COLO829 (cell line): ENCODE measurements around the gene TNRC6C.

Experiments used
- DNase-seq: peaks from one replicate; pipeline ENCODE4 v3.0.0; 2012; ENCODE audit warnings: low spot score

The TNRC6C gene

DNA sequence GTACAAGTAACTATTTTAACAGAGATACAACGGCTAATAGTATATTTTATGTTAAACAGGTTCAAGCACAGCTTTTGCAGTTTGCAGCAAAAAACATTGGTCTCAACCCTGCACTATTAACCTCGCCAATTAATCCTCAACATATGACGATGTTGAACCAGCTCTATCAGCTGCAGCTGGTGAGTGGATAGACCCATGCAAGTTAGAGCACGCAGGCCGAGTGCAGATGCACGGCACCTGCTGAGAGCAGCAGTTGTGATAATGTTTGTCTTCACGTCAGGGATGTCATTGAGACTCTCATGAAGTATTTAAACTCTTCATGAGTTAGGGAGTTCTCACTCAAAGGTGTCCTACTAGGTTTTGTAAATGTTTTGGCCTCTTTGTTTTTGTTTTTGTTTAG is 124.5 kb downstream of the TNRC6C start:
- no peak for DNase-seq

DNA sequence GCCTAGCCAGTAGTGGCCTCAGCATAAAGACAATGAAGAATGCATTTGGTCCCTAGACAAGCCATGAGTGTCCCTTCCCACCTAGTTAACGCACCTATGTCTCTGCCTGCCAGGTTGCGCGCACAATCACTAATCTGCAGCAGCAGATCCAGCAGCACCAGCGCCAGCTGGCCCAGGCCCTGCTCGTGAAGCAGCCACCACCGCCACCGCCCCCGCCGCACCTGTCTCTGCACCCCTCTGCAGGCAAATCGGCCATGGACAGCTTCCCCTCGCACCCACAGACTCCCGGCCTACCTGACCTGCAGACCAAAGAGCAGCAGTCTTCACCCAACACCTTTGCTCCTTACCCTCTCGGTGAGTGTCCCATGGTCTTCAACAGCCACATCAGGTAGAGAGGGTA is 128.2 kb downstream of the TNRC6C start:
- no peak for DNase-seq

DNA sequence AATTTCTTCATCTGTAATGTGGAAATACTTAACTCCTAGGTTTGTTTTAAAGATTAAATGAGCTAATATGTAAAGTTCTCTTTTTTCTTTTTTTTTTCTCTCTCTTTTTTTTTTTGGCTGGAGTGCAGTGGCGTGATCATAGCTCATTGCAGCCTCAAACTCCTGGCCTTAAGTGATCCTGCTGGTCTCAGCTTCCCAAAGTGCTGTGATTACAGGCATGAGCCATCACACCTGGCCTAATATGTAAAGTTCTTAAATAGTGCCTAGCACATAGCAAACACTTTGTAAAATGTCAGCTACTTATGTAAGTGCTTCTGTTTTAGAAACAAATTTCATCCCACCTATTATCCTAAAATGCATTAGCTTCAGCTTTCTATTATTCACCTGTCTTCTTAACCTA is 130.0 kb downstream of the TNRC6C start:
- no peak for DNase-seq

DNA sequence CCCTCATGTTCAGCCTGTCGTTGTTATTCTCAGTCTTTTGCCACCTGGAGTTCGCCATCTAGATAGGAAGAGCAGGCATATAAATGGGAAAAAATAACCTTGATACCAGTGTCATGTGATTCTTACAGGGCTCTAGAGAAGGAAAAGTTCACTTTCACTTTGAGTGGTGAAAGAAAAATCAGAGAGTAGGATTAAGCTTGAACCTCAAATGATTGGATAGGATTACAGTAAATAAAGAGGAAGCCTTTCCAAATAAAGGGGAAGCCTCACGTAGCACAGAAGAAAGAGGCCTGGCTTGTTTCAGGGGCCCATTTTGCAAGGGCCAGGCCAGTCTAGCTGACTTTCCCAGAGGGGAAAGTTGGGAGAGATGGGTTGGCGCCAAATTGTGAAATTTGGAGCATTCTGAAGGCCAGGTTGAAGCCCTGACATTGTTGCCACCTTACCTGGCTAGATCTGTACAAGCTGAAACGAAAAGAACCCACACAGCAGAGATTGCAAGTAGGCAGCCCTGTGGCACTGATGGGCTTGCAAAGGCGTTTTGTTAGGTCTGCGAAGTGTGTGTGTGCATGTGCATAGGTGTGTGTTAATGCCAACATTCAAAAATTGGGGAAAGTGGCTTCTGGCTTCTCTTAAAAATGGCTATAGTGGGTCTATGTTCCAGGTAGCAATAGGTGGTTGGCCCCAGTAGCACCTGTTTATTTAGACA is 131.2 kb downstream of the TNRC6C start:
- no peak for DNase-seq

DNA sequence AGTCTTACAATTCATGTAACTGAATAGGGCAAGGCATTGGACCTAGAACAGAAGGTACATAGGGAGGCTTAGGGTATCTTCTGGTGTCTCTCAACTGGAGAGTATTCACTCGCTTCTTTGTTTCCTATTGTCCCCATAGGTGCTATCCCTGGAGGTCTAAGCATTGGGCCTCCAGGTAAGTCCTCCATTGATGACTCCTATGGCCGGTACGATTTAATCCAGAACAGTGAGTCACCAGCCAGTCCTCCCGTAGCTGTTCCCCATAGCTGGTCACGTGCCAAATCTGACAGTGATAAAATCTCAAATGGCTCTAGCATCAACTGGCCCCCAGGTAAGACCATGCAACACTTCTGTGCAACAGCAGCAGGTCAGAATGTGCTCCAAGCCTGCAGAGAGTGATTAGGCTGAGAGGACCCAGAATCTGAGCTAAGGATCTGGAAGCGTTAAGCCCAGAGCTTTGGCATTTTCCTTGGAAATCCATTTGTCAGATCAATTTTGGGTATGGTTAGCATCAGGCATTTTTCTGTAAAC is 134.4 kb downstream of the TNRC6C start:
- no peak for DNase-seq

DNA sequence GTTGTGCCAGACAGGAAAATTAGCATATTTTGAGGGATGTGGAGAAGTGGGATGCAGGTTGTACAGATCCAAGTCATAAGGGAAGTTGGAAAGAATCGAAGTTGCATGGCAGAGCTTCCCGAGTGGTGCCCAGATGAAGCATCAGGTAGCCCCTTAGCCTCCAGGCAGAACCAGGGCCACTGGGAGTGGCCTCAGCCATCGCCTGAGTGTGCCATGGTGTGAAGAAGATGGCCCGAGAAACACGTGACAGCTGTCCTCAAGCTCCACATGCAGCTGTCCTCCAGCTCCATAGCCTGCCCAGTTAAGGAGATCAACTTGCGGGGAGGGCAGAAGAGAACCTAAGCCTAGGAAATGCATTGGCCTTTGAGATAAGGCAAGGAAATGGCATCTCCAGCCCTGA is 136.5 kb downstream of the TNRC6C start:
- DNase-seq = no peak

DNA sequence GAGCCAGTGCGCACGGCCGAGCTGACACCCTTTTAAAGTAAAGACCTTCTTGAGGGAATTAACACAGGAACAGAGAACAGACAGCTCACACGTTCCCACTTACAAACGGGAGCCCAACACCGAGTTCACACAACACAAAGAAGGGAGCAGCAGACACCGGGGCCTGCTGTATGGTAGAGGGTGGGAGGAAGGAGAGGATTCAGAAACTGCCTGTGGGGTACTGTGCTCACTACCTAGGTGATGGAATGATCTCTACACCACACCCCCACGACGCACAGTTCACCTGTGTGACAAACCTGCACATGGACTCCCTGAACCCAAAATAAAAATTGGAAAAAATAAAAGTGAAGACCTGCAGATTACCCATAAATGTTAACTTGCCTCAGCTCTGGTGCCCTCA is 137.6 kb downstream of the TNRC6C start:
- no peak for DNase-seq

DNA sequence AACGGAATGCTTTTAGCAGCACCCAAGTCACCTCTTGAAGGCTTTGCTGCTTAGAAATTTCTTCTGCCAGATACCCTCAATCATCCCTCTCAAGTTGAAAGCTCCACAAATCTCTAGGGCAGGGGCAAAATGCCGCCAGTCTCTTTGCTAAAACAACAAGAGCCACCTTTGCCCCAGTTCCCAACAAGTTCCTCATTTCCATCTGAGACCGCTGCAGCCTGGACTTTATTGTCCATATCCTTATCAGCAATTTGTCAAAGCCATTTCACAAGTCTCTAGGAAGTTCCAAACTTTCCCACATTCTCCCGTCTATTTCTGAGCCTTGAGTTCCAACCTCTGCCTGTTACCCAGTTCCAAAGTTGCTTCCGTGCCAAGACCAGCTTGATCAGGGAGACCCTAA is 142.6 kb downstream of the TNRC6C start:
- DNase-seq = no peak

DNA sequence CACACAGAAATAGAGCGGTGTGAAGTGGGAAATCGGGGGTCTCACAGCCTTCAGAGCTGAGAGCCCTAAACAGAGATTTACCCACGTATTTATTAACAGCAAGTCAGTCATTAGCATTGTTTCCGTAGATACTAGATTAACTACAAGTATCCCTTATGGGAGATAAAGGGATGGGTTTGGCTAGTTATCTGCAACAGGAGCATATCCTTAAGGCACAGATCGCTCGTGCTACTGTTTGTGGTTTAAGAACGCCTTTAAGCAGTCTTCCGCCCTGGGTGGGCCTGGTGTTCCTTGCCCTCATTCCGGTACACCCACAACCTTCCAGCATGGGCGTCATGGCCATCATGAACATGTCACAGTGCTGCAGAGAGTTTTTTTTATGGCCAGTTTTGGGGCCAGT is 143.0 kb downstream of the TNRC6C start:
- DNase-seq = no peak

DNA sequence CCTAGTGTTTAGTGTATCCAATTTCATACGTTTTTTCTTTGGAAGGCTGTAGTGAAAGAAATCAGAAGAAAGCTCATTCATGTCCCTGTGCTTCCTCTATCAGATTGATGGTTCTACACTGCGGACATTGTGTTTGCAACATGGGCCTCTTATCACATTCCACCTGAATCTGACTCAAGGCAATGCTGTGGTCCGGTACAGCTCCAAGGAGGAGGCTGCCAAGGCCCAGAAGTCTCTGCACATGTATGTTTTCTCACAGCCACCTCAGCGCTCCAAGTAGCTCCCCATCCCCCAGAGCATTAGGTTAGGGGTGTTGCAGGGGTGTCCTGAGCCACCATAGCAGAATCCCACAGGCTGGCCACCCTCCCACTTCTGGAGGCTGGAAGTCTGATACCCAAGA is 144.8 kb downstream of the TNRC6C start:
- no peak for DNase-seq

DNA sequence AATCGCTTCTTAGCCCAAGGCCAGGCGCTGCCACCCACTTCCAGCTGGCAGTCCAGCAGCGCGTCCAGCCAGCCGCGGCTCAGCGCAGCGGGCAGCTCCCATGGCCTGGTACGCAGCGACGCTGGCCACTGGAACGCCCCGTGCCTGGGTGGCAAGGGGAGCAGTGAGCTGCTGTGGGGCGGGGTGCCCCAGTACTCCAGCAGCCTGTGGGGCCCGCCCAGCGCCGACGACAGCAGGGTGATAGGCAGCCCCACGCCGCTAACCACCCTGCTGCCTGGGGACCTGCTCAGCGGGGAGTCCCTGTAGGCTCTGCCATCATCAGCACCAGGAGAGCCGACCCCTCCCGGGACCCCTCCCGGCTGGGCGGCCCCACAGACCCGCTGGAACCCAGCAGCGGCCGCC is 146.0 kb downstream of the TNRC6C start:
- no peak for DNase-seq

DNA sequence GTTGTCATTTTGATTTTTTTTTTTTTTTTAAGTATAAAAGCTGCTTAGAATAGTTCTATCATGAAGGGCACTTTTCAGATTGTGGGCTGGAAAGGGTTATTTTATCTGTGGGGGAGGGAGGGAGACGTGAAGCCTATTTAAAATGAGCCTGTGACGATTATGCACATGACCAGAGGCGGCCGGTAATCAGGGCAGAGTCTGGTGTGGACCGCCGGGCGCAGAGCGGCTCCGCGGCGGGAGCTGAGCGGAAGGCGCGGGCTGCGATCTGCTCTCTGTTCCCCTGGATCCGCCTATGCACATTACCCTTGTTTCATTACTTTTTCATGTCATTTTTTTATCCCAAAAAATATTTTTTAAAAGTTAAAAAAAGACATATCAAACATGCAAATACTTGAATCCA is 146.6 kb downstream of the TNRC6C start:
- peak; percentile 62 for DNase-seq

DNA sequence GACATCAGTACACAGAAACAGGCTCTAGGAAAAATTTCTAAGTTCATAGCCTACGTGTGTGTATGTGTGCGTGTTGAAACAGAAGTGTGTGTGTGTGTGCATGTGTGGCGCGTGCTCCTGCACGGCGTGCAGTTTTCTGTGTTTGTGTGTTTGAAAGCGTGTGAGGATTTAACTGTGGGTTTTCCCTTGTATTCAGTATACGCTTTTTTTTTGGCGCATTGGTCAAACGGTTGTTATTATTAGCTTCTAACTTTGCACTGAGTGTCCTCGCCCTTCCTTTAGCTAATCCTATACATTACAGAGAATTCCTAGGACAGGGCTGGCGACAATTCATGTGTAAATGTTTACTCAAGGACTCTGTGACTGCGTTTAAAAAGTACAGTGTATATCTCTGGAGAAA is 147.0 kb downstream of the TNRC6C start:
- DNase-seq = no peak

DNA sequence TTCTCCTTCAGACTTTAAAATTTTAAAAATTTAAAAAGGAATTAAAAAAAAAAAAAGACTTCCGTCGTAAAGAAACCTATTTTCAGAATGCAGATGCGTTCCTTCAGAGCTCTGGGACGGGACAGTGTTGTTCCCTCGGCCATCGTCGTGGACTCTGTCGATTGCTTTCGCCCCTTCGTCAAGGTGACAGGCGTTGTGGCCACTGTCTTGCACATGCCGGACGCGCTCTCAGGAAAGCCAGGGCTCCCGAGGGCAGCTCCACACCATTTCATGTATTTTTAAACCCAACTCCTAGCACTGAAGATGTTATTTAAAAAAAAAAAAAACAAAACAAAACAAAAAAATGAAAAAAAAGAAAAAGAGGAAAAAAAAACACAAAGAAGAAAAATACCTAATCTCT is 147.7 kb downstream of the TNRC6C start:
- DNase-seq = no peak

DNA sequence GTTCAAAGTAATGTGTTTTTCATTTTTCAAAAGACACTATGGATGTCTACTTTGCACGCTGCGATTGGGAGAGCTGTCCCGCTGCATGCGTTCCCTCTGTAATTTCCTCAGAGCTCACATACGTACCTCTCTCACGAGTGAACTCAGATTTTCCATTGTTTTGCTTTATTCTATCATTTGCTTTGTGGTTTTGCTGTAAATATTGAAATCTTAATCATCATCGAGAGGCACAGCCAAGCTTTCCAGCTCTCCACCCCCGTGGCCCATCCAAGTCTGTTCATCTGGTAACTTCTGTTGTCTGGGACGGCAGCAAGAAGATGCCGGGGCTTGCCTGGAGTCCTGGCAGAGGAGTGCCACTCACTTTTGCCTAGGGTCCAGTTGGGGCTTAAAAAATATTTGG is 149.0 kb downstream of the TNRC6C start:
- DNase-seq = no peak

DNA sequence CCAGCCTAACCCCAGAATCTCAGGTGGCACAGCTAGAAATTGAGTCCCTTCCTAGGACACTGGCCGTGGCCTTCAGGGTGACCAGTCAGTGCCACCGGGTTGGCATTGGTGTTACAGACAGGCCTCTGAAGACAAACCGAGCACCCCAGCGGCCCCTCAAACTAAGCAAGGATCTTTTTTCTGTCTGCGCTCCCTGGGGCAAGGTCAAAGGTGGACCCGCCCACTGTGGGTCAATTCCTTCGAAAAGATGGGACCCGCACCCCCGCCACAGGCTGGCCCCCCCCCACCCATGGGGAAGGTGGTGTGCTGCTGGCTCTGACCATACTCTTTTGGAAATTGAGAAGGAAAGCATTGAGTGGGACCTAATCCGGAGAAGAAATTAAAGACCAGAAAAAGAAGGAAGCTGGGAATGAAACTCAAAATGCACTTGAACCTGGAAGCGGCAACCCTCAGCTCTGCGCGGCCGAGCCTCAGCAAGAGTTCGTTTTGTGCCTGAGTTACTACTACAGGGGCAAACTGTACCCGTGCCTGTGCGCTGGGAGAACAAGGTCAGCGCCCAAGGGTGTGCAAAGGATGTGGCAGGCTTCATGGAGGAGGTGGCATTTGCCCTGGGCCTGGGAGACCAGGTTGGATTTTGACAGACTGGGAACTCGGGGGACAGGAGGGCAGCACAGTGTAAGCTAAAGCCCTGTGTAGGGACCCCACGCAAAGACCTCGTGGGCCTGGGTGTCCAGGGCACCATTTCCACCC is 149.6 kb downstream of the TNRC6C start:
- no peak for DNase-seq

DNA sequence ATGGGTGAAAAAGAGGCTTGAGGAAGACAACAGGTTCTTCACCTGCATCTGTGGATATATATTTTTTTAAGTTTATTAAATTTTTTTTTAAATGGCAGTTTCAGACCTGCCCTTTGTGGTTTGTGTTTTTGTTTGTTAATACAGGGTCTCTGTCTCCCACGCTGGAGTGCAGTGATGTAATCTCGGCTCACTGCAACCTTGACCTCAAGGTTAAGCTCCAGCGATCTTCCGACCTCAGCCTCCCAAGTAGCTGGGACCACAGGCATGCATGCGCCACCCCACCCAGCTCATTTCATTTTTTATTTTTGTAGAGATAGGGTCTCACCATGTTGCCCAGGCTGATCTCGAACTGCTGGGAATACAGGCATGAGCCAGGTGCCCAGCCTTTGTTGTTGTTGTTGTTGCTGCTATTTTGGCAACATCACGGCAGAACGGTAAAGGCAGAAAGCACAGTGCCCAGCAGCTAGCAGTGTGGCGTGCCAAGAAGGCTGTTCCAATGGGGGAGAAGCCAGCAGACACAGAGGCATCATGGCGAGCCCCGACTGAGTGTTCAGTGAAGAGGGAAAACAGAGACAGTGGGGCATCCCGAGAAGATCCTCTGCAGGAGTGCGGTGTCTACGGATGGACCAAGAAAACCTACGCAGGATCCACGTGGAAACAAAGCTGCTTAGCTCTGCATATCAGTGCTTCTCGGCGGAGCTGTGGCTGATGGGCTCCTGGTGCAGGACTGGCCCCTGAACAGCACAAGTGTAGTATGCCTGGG is 150.4 kb downstream of the TNRC6C start:
- DNase-seq = no peak

DNA sequence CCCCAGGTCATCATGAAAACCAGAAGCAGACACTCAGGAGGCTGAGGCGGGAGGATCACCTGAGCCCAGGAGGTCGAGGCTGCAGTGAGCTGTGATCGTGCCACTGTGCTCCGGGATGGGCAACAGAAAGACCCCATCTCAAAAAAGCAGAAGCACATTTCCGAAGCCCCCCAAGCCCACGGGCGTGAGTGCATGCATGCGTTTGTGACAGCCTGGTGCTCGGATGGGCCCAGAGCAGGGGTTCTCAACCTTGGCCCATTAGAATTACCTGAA is 150.9 kb downstream of the TNRC6C start:
- no peak for DNase-seq

DNA sequence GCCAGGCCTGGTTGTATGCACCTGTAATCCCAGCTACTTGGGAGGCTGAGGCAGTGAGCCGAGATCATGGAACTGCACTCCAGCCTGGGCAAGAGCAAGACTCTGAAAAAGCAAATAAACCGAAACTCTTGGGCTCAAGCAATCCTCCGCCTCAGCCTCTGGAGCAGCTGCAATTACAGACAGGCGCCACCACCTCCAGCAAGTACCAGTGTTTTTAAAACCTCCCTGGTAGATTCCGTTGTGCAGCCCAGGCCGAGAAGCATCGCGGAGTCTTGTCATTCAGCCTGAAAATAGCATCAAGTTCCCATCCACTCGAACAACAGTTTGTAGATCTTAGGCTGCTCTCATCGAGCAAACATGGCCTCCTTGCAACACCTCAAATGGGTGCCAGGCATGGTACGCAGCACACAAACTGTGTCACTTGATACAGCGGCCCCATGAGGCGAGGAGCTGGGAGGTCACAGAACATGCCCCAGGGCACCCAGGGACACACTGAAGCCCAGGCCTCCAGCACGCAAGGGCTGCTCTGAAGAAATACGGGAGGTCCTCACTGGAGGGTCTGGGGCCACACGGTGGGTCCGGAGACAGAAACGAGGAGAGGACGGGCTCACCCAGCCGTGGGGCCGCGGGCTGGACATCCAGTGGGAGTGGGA is 152.0 kb downstream of the TNRC6C start:
- no peak for DNase-seq

DNA sequence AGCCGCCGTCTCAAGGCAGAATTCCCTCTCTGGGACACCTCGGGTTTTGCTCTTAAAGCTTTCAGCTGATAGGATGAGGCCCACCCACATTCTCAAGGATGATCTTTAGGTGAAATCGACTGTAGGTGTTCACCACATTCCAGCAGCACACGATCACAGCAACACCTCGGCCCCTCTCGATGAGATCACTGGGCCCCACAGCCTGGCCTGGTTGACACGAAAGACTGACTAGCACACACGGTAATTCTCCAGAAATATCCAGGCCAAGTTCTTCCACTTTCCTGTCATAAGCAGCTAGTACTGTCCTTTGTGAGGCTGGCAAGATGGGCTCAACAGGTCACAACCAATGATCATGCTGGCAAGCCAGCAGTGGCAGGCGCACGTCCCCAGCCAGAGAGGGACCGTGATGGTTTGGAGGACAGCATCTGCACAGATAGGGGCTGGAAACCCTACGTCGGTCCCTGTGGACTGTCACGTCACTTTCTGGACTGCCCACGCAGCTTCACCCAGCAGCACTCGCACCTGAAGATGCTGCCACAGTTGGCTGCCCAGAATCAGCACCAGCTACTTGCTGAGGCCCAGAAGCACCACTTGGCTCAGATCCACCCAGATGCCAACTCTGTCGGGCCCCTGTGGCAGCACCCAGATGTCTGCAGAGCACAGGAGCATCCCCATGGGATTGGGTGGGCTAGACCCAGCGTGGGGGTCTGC is 152.7 kb downstream of the TNRC6C start:
- no peak for DNase-seq

DNA sequence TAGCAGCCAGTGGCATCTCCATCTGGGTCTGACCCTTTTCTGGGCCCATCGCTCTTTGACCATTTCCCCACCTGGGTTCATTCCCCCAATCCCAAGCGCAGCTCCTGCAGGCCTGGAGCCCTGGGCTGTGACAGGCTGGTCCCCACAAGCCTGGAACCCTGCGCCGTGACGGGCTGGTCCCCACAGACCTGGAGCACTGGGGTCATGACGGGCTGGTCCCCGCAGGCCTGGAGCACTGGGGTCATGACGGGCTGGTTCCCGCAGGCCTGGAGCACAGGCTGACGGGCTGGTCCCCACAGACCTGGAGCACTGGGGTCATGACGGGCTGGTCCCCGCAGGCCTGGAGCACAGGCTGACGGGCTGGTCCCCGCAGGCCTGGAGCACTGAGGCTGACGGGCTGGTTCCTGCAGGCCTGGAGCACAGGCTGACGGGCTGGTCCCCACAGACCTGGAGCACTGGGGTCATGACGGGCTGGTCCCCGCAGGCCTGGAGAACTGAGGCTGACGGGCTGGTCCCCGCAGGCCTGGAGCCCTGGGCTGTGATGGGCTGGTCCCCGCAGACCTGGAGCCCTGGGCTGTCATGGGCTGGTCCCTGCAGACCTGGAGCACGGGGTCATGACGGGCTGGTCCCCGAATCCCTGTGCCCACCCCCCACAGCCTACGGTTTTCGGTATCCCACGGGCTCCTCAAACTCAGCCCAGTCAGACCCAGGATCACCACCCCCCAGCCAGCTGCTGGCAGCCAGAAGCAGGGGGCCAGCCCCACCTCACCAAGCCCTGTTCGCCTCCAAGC is 153.4 kb downstream of the TNRC6C start:
- DNase-seq = no peak
